SK-N-MC (cell line): ENCODE results near the gene CCKAR.

Source experiments
- DNase-seq: peaks from one replicate; pipeline ENCODE4 v3.0.0-alpha.2; 2011; ENCODE audit warnings: low read depth, low spot score
- H3K27ac ChIP-seq: fragments of 200-600 bp; sonication (generic); 2 replicates; pipeline ENCODE4 v1.5.1; 2016; ENCODE audit warnings: mixed run types
- H3K36me3 ChIP-seq: fragments of 200-600 bp; sonication (generic); 2 replicates; pipeline ENCODE4 v1.6.1; 2017; ENCODE audit warnings: antibody characterized with exemption, low read length, mixed read lengths; ENCODE audit not compliant: insufficient read depth
- H3K4me3 ChIP-seq: fragments of 200-600 bp; sonication (generic); 2 replicates; pipeline ENCODE4 v1.5.1; 2016
- H3K9ac ChIP-seq: fragments of 200-600 bp; sonication (generic); 2 replicates; pipeline ENCODE4 v1.8.0; 2017; ENCODE audit warnings: mixed run types, mixed read lengths; ENCODE audit not compliant: insufficient read length
- H3K9me3 ChIP-seq: fragments of 200-600 bp; sonication (generic); 2 replicates; pipeline ENCODE4 v1.6.1; 2017; ENCODE audit warnings: low read depth, mild to moderate bottlenecking, antibody characterized with exemption, low read length, moderate library complexity, mixed read lengths
- EZH2 ChIP-seq: fragments of 200-600 bp; sonication (generic); IDR thresholded peaks from one replicate; pipeline ENCODE4 v1.6.1; 2017; ENCODE audit warnings: antibody characterized with exemption
- FOXP2 ChIP-seq: optimal IDR thresholded peaks from 2 replicates; pipeline ENCODE3; 2011; ENCODE audit warnings: mild to moderate bottlenecking, moderate library complexity; ENCODE audit not compliant: insufficient read depth; ENCODE audit errors: extremely low read length, control extremely low read depth
- POLR2AphosphoS5 ChIP-seq: IDR thresholded peaks from 2 replicates; pipeline ENCODE4 v1.6.1; 2012; ENCODE audit warnings: mild to moderate bottlenecking, low read depth, low read length, borderline replicate concordance

CCKAR gene, protein sequence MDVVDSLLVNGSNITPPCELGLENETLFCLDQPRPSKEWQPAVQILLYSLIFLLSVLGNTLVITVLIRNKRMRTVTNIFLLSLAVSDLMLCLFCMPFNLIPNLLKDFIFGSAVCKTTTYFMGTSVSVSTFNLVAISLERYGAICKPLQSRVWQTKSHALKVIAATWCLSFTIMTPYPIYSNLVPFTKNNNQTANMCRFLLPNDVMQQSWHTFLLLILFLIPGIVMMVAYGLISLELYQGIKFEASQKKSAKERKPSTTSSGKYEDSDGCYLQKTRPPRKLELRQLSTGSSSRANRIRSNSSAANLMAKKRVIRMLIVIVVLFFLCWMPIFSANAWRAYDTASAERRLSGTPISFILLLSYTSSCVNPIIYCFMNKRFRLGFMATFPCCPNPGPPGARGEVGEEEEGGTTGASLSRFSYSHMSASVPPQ

DNA sequence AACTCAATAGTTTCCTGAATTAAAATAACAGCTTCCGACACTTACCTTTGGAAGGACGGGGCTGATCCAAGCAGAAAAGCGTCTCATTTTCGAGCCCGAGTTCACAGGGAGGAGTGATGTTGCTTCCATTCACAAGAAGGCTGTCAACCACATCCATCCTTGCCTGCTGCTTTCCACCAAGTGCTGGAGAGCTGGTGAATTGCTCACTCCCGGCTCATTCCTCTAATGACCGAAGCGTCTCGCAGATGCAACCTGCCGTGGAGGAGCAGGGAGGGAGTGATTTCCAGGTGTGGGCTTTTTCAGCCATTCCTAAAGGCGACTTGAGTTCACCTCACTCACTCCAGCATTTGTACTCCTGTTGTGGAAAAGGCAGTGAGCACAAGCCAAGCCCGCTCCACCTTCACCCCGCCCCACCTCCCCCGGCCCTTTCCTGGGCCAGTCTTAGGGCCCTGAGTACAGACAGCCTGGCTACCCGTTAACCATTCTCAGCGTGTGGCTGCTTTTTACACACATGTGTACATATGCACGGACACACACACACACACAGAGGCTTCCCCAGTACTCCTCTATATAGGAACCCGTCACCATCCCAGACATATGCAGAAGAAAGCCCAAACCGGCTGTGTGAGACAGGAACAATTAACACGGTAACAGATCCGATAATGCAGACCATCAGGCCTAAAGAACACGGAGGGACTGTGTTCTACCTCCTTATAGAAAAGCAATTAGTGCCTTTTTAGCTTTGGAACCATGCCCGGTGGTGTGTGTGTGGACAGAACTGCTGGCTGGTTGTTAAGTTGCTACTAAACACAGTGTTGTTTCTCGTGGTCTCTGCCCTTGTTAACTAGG is at the start of gene CCKAR:
CCKAR (minus strand) TSS at position 374 of the 849 bp plus-strand sequence; CDS start at position 157, 217 bp downstream.
- H3K36me3 ChIP-seq, result no peaks in the 10 kb centered on the region
- H3K27ac ChIP-seq, result no peak within 1 kb of the TSS
- H3K9me3 ChIP-seq, result no peaks in the 10 kb centered on the region
- H3K4me3 ChIP-seq, result no peak within 1 kb of the TSS
- no peak for DNase-seq
- TF ChIP-seq FOXP2, result no peak
- TF ChIP-seq EZH2, result no peak
- no peak within 1 kb of the TSS for H3K9ac ChIP-seq

DNA sequence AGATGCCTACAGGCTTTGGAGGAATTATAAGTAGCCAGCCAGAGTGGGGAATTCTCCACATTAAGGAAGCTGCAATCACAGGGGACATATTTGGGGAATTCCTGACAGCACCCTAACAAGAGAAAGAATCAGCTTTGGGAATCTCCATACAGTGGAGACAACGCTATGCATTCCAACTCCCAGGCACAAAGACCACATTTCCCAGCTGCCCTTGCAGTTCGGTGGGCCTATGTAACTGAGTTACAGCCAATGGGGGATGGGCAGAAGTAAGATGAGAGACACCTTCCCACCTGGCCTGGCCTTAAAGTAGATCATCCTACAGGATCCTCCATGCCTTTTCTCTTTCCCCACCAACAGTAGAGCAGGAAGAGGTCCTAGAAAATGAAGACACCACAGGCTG is 43.4 kb upstream of the CCKAR start:
- DNase-seq, result no peak
- Histone ChIP-seq H3K9ac (no peak overlapping the region), H3K9me3 (no peaks in the 10 kb centered on the region), H3K4me3 (no peak overlapping the region), H3K27ac (no peak overlapping the region), H3K36me3 (no peaks in the 10 kb centered on the region)
- TF ChIP-seq POLR2AphosphoS5, result no peak
- TF ChIP-seq FOXP2, result no peak
- TF ChIP-seq EZH2, result no peak

DNA sequence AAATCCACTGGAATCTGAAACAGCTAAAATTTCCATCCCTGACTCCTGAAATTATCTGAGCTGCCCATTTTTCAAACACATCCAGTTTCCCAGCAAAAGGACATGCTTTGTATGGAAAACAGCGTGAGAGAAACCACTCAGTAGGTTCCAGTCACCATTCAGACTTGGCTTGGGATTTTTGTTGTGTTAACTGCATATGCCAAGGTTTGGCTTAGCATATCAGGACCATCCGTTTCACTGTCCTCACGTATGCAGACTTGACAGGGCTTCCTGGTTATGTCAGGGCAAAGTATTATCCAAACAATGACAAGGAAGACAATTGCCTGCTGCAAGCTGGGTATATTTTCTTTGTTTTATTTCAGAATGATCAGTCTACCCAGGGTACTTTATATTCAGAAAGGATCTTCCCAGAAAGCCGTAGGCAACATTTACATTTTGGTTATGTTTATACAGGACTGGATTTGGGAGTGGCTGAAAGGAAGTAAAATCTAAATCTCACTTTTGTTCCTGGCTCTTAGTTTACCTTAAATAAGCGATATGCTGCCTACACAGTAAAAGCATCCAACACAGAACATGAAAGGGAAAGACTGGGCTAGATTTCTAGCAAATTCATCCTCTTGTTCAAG is 41.3 kb upstream of the CCKAR start:
- Histone ChIP-seq H3K9me3 (no peaks in the 10 kb centered on the region), H3K36me3 (no peaks in the 10 kb centered on the region), H3K27ac (no peak overlapping the region), H3K9ac (no peak overlapping the region), H3K4me3 (no peak overlapping the region)
- DNase-seq, result no peak
- TF ChIP-seq POLR2AphosphoS5, result no peak

DNA sequence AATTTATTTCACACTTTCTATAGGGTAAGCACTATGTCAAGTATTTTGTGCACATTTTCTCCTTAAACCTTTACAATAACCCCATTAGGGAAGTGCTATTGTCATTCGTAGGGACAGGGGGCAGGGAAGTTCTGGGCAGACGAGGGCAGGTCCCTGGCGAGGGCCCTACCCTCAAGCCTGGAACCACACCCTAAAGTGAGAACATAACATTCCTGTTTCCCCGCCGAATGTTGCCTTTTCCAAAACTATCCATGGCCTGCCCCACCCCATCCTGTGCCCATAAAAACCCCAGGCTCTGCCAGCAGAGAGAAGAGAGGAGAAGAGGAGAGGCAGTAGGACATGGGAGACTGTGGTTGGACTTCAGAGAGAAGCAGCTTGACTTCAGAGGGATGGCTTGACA is 39.8 kb upstream of the CCKAR start:
- no peak for DNase-seq
- no peak overlapping the region for H3K4me3 ChIP-seq
- no peak overlapping the region for H3K27ac ChIP-seq
- no peak for TF ChIP-seq EZH2
- TF ChIP-seq FOXP2, result no peak
- TF ChIP-seq POLR2AphosphoS5, result no peak
- no peaks in the 10 kb centered on the region for H3K36me3 ChIP-seq
- no peaks in the 10 kb centered on the region for H3K9me3 ChIP-seq
- no peak overlapping the region for H3K9ac ChIP-seq

DNA sequence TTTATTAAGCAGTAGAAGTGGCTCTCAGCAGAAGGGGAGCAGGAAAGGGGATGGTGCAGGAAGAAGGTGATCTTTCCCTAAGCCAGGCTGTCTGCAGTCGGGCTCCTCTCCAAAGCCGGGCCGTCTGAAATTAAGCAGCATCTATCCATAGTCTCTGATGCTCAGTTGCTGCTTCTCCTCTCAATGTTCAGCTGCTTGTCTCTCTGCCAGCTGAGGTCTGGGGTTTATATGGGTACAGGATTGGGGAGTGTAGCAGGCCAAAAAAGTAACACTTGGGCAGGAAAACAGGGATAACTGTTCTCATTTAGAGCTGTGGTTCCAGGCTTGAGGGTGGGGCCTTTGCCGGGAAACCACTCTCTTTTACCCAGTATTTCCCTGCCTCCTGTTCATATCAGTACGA is 39.2 kb upstream of the CCKAR start:
- Histone ChIP-seq H3K9ac (no peak overlapping the region), H3K36me3 (no peaks in the 10 kb centered on the region), H3K9me3 (no peaks in the 10 kb centered on the region), H3K27ac (no peak overlapping the region), H3K4me3 (no peak overlapping the region)
- no peak for TF ChIP-seq POLR2AphosphoS5
- no peak for TF ChIP-seq FOXP2
- no peak for TF ChIP-seq EZH2
- DNase-seq, result no peak

DNA sequence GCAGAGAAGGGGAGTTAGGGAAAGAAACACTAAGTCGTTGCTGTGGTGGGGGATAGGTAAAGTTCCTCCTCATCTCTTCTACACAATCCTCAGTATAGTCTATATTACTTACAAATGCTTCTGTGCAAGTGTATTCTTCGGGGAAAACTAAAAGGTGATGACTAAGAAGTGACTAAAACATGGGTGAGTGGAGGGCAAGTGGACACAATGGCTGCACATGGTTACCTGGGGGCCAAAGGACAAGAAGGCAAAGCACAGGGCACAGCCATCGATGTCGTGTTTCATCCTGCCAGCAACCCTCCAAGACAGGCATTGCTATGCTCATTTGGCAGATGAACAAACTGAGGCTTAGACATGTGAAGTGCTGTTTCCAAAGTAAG is 35.5 kb upstream of the CCKAR start:
- Histone ChIP-seq H3K4me3 (no peak overlapping the region), H3K27ac (no peak overlapping the region), H3K9ac (no peak overlapping the region), H3K9me3 (no peaks in the 10 kb centered on the region), H3K36me3 (no peaks in the 10 kb centered on the region)
- no peak for TF ChIP-seq EZH2
- TF ChIP-seq POLR2AphosphoS5, result no peak
- no peak for TF ChIP-seq FOXP2
- no peak for DNase-seq

DNA sequence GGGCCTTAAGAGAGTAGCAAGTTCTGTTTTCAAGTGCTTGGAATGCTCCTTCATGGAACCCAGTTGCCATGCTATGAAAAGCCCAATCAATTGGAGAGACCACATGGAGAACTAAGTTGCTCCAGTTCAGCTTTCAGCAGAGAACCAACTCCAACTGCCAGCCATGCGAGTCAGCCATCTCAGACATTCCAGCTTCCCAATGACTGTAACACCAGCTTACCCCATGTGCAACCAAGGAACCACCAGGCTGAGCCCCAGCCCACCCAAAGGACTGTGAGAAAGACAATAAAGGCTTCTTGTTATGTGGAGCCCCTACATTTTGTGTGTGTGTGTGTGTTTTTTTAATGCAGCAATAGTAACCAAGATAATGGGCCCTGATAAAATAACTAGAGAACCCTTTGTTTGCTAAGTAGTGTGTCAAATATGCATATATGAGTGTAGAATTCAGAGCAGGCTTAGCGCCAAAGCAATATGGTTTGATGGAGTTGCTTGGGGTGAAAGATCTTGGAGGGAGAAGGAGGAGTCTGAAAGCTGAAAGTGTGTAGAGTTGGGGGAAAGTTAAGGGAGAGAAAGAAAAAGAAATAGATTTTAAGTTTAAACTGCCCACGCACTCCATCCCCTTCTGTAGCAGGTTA is 35.0 kb upstream of the CCKAR start:
- Histone ChIP-seq H3K36me3 (no peaks in the 10 kb centered on the region), H3K9me3 (no peaks in the 10 kb centered on the region), H3K9ac (no peak overlapping the region), H3K27ac (no peak overlapping the region), H3K4me3 (no peak overlapping the region)
- DNase-seq, result no peak
- TF ChIP-seq FOXP2 (no peak), EZH2 (no peak), POLR2AphosphoS5 (no peak)

DNA sequence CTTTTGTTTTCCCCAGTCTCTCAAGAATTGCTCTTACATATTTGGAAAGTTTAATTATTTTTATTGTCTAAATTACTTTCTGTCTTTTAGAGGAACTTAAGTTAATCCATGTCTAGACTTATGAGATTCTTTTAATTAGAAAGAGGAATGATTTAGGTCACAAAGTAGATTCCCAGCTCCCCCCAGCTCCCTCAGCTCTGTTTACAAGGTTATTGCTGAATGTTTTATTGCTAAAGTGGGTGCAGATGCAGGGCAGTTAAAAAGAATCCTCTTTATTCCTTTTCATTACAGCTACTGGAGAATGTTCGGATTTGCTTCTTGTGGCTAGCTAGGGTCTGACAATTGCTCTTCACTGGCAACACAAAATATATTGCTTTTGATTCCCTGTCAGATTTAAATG is 33.7 kb upstream of the CCKAR start:
- no peak overlapping the region for H3K4me3 ChIP-seq
- no peaks in the 10 kb centered on the region for H3K36me3 ChIP-seq
- H3K9ac ChIP-seq, result no peak overlapping the region
- H3K9me3 ChIP-seq, result no peaks in the 10 kb centered on the region
- no peak overlapping the region for H3K27ac ChIP-seq
- TF ChIP-seq POLR2AphosphoS5 (no peak), EZH2 (no peak), FOXP2 (no peak)
- DNase-seq, result no peak
